ENCODE measurements around the gene SRSF2. TPM values are rescaled to one million over a fixed set of nuclear protein-coding genes. Genes with fewer than 3 reads are reported as not detected.

The SRSF2 gene
- total RNA-seq, 1 donor, result 375 TPM

GRCh38 chr17:76685366-76685765 is 51.8 kb downstream of the SRSF2 start:
- DNase-seq (ENCODE audit: low read depth in 2 of 3, low spot score in 2 of 3), result no peak

DNA sequence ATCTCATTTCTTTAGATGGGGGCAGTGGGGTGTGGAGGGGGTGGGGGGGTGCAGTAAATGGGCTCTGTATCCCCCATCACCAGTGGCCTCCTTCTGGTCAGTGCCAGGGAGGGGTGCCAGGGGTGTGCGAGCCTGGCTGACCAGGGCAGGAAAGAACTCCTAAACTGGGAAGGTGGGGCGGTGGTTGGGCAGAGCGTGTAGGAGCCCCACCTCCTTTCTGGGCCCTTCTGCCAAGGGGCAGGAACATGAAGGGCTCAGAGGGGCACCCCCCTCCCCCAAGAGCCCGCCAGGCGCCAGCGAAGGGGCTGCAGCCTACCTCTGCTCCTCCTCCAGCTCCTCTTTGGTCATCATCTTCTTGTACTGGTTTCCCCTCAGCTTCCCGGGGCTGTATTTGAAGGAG is 52.4 kb downstream of the SRSF2 start:
- no peak for DNase-seq (ENCODE audit: low read depth in 2 of 3, low spot score in 2 of 3)

Small RNA genes lying within 50 kb of the gene (small RNA-seq; reads per million reads assigned to genes)
- not detected for gene AC005837.3
- gene RF02271, result not detected
- gene RNU6-97P, result not detected
- gene RNY4P36, result not detected

Other genes starting within 250 kb of the SRSF2 start
- gene RHBDF2, start 235.9 kb downstream of the SRSF2 start, total RNA-seq, result 13.7 TPM
- 1.1 TPM for gene CYGB, start 199.6 kb downstream of the SRSF2 start, total RNA-seq
- 0.81 TPM for gene PRCD, start 197.3 kb downstream of the SRSF2 start, total RNA-seq
- 0.81 TPM for gene ST6GALNAC2, start 151.5 kb downstream of the SRSF2 start, total RNA-seq
- gene ST6GALNAC1, start 93.6 kb downstream of the SRSF2 start, total RNA-seq, result 1.6 TPM
- gene MXRA7, start 26.4 kb downstream of the SRSF2 start, total RNA-seq, result 3.2 TPM
- gene JMJD6, start 10.7 kb downstream of the SRSF2 start, total RNA-seq, result 16.7 TPM
- gene METTL23, start 10.5 kb downstream of the SRSF2 start, total RNA-seq, result 43.4 TPM
- 26.7 TPM for gene MFSD11, start 788 bp upstream of the SRSF2 start, total RNA-seq
- gene MGAT5B, start 131.1 kb upstream of the SRSF2 start, total RNA-seq, result 0.27 TPM